Lower leg skin (tissue), 3 donors: Measurements from ENCODE around the gene KRTAP10-7.
"Not testable (repeated sequence)": the region's sequence is repeated elsewhere in the genome, so short reads cannot be mapped to it uniquely, and the experiment has no call there.

Experiments used
- CTCF ChIP-seq, 3 donors: fragments of 450-650 bp; IDR thresholded peaks; one replicate each; pipeline ENCODE4 v1.5.1; 2016; ENCODE audit warnings: antibody characterized with exemption in 3 of 3, mild to moderate bottlenecking in 3 of 3, moderate library complexity in 2 of 3
- POLR2A ChIP-seq, 2 donors: fragments of 450-650 bp; IDR thresholded peaks; one replicate each; pipeline ENCODE4 v1.6.1; 2016 to 2017; ENCODE audit warnings: antibody characterized with exemption in 2 of 2, mild to moderate bottlenecking in 1 of 2, moderate library complexity in 1 of 2

GRCh38 chr21:44601091-44601490 is 694 bp downstream of the KRTAP10-7 start:
- not testable (repeated sequence) for TF ChIP-seq CTCF, POLR2A (IDR thresholded peaks at IDR 0.05)
